ENCODE data around the gene KCNH1. TPM values are rescaled to one million over a fixed set of nuclear protein-coding genes. Genes with fewer than 3 reads are reported as not detected.

Gene KCNH1
- total and polyA plus RNA-seq, 2 of the 4 experiments (the other 2 are of a cell fraction): 0.27 to 0.54 TPM

- no peak overlapping the region for H3K14ac ChIP-seq (replicated peaks; ENCODE audit: low read depth, low read length)
- no peak overlapping the region for H2AFZ ChIP-seq (replicated peaks; ENCODE audit: low read length, poor library complexity)
- no peak for ATAC-seq (ENCODE audit: low read depth)
- no peak overlapping the region for H2AK5ac ChIP-seq (ENCODE audit: low read depth, low read length)
- in situ Hi-C loops (cut with MboI; ENCODE audit: low sequenced_read_pairs) (no loop called here), intact Hi-C loops (cut with micrococcal nuclease) (no loop called here), dilution Hi-C loops (cut with HindIII; ENCODE audit: low sequenced_read_pairs, unreplicated experiment) (no loop called here)
- no peak overlapping the region for H3K4ac ChIP-seq (ENCODE audit: low read depth, low read length)
- TF ChIP-seq RCOR1 (IDR thresholded peaks at IDR 0.05; ENCODE audit: insufficient replicate concordance, low read length) (no peak), CHD1 (IDR thresholded peaks at IDR 0.05; ENCODE audit: low read depth, low read length) (no peak), FOS (IDR thresholded peaks at IDR 0.05; ENCODE audit: low read depth, low read length) (no peak), CEBPB (IDR thresholded peaks at IDR 0.05; ENCODE audit: low read depth, low read length) (no peak), BHLHE40 (IDR thresholded peaks at IDR 0.05; ENCODE audit: low read depth, low read length) (no peak), RAD21 (IDR thresholded peaks at IDR 0.05; ENCODE audit: low read length) (no peak), MAZ (IDR thresholded peaks at IDR 0.05; ENCODE audit: borderline replicate concordance, low read depth, low read length) (no peak), POLR2A (IDR thresholded peaks at IDR 0.05; ENCODE audit: low read depth, low read length) (no peak), USF2 (IDR thresholded peaks at IDR 0.05; ENCODE audit: low read depth, low read length) (no peak), MAFK (IDR thresholded peaks at IDR 0.05; ENCODE audit: low read depth, low read length) (no peak), RFX5 (IDR thresholded peaks at IDR 0.05; ENCODE audit: low read depth, low read length) (no peak), SMC3 (IDR thresholded peaks at IDR 0.05; ENCODE audit: low read depth, low read length) (no peak), MXI1 (IDR thresholded peaks at IDR 0.05; ENCODE audit: borderline replicate concordance, low read depth, low read length) (no peak), NFE2L2 (IDR thresholded peaks at IDR 0.05; ENCODE audit: low read depth, low read length) (no peak)
- TF ChIP-seq, protein P1, sequence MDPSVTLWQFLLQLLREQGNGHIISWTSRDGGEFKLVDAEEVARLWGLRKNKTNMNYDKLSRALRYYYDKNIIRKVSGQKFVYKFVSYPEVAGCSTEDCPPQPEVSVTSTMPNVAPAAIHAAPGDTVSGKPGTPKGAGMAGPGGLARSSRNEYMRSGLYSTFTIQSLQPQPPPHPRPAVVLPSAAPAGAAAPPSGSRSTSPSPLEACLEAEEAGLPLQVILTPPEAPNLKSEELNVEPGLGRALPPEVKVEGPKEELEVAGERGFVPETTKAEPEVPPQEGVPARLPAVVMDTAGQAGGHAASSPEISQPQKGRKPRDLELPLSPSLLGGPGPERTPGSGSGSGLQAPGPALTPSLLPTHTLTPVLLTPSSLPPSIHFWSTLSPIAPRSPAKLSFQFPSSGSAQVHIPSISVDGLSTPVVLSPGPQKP (IDR thresholded peaks at IDR 0.05; ENCODE audit: borderline replicate concordance, low read depth, low read length): no peak
- TF ChIP-seq, protein P2, sequence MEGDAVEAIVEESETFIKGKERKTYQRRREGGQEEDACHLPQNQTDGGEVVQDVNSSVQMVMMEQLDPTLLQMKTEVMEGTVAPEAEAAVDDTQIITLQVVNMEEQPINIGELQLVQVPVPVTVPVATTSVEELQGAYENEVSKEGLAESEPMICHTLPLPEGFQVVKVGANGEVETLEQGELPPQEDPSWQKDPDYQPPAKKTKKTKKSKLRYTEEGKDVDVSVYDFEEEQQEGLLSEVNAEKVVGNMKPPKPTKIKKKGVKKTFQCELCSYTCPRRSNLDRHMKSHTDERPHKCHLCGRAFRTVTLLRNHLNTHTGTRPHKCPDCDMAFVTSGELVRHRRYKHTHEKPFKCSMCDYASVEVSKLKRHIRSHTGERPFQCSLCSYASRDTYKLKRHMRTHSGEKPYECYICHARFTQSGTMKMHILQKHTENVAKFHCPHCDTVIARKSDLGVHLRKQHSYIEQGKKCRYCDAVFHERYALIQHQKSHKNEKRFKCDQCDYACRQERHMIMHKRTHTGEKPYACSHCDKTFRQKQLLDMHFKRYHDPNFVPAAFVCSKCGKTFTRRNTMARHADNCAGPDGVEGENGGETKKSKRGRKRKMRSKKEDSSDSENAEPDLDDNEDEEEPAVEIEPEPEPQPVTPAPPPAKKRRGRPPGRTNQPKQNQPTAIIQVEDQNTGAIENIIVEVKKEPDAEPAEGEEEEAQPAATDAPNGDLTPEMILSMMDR (conservative IDR thresholded peaks at IDR 0.05; ENCODE audit: low read depth, low read length): no peak
- no peaks in the 10 kb centered on the region for H3K79me1 ChIP-seq (ENCODE audit: low read depth in 1 of 2, low read length in 2 of 2)
- H3K36me3 ChIP-seq (ENCODE audit: control insufficient read depth, insufficient read depth, low read length): no peaks in the 10 kb centered on the region
- H3K23ac ChIP-seq (ENCODE audit: low read depth, low read length): no peak overlapping the region
- H3K4me1 ChIP-seq (ENCODE audit: control insufficient read depth, insufficient read depth, low read length): no peaks in the 10 kb centered on the region
- no peaks in the 10 kb centered on the region for H3K27me3 ChIP-seq (ENCODE audit: control insufficient read depth, insufficient read depth, low read length)
- no peak overlapping the region for H3K4me3 ChIP-seq (ENCODE audit: insufficient read depth, low read depth, low read length)
- no peak overlapping the region for H3K27ac ChIP-seq (ENCODE audit: insufficient read depth, low read length)
- H4K91ac ChIP-seq (ENCODE audit: insufficient read depth, low read depth, low read length): no peak overlapping the region
- WGBS, 2 experiments (ENCODE audit: extremely low coverage in 2 of 2, insufficient read length in 1 of 2): no CpG with 5 or more reads among the region's 1 CpG
- no peak overlapping the region for H4K8ac ChIP-seq (ENCODE audit: low read depth in 2 of 2, low read length in 2 of 2)
- no peaks in the 10 kb centered on the region for H4K20me1 ChIP-seq (ENCODE audit: insufficient read depth, low read length)
- H3K56ac ChIP-seq (ENCODE audit: extremely low read depth, insufficient read depth, low read length): no peak overlapping the region
- no peaks in the 10 kb centered on the region for H3K9me1 ChIP-seq (ENCODE audit: insufficient read depth, low read length)
- BruUV-seq (replicated peaks): no TSS peak
- no peak overlapping the region for H3K18ac ChIP-seq (ENCODE audit: low read depth, low read length)
- H3K9ac ChIP-seq (ENCODE audit: low read depth, low read length): no peak overlapping the region
- H3K9me3 ChIP-seq (ENCODE audit: control insufficient read depth, insufficient read depth, low read length): peaks cover 6% of the 10 kb centered on the region; the same call in 1 of the 2 replicates
- no peak overlapping the region for H2BK5ac ChIP-seq (ENCODE audit: low read depth, low read length, poor library complexity, severe bottlenecking)
- H2BK15ac ChIP-seq (ENCODE audit: low read depth, low read length): no peak overlapping the region
- POLR2A ChIA-PET (ENCODE audit: unreplicated experiment): no interaction called here
- H4K5ac ChIP-seq (ENCODE audit: low read depth, low read length): no peak overlapping the region
- no peak overlapping the region for H2BK20ac ChIP-seq (ENCODE audit: low read depth, low read length)
- H3K4me2 ChIP-seq (ENCODE audit: low read depth, low read length): no peak overlapping the region
- CTCF ChIA-PET: no interaction called here
- H2BK120ac ChIP-seq (ENCODE audit: low read depth, low read length): no peak overlapping the region
- DNase-seq: no peak
- no peak overlapping the region for H2AK9ac ChIP-seq (replicated peaks; ENCODE audit: low read depth, low read length, poor library complexity)
These were observed 376.3 kb downstream of the KCNH1 start for GRCh38 chr1:210757677-210758076.
